NB4 (cell line): ENCODE results near the gene CES4A.
A peak's percentile ranks its signal among the peaks of the same experiment; 100 is the strongest.

Experiments used
- DNase-seq: peaks from one replicate; pipeline ENCODE4 v3.0.0; 2010; ENCODE audit warnings: low read depth
- H3K4me3 ChIP-seq: one replicate; pipeline ENCODE4 v1.5.1; 2011; ENCODE audit warnings: mild to moderate bottlenecking, low read depth, low read length, moderate library complexity
- MYC ChIP-seq: IDR thresholded peaks from 2 replicates; pipeline ENCODE4 v1.6.1; 2011; ENCODE audit warnings: low read depth, low read length
- POLR2A ChIP-seq: IDR thresholded peaks from 2 replicates; pipeline ENCODE4 v1.6.1; 2011; ENCODE audit warnings: mild to moderate bottlenecking; ENCODE audit not compliant: insufficient read length; ENCODE audit errors: extremely low read depth
- TF ChIP-seq, protein P1 (sequence below): IDR thresholded peaks from one replicate; pipeline ENCODE4 v1.5.1; 2012; ENCODE audit warnings: low read depth, low read length
- TF ChIP-seq, protein P2 (sequence below): IDR thresholded peaks from 2 replicates; pipeline ENCODE4 v1.6.1; 2011; ENCODE audit warnings: low read depth, low read length

Gene CES4A

DNA sequence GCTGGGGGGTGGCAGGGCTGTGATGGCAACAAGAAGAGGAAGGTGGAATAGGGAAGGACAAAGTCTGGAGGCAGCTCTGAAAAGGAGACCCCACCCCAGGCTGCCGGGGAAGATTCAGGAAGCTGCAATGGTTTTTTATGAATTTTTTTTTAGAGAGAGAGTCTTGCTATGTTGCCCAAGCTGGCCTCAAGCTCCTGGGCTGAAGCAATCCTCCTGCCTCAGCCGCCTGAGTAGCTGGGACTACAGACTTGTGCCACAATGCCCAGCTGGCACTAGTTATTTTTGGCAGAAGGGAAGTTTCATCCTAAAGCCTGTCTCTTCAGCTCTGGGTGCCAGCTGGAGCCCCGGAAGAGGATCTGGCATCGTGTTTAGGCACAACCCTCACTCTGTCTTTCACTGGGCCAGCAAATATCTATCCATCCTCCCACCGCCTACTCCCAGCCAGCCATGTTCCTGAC, 28.7 kb upstream of the CES4A start:
- no peak for DNase-seq
- no peak overlapping the region for H3K4me3 ChIP-seq
- TF ChIP-seq, protein P1, sequence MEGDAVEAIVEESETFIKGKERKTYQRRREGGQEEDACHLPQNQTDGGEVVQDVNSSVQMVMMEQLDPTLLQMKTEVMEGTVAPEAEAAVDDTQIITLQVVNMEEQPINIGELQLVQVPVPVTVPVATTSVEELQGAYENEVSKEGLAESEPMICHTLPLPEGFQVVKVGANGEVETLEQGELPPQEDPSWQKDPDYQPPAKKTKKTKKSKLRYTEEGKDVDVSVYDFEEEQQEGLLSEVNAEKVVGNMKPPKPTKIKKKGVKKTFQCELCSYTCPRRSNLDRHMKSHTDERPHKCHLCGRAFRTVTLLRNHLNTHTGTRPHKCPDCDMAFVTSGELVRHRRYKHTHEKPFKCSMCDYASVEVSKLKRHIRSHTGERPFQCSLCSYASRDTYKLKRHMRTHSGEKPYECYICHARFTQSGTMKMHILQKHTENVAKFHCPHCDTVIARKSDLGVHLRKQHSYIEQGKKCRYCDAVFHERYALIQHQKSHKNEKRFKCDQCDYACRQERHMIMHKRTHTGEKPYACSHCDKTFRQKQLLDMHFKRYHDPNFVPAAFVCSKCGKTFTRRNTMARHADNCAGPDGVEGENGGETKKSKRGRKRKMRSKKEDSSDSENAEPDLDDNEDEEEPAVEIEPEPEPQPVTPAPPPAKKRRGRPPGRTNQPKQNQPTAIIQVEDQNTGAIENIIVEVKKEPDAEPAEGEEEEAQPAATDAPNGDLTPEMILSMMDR = no peak
- TF ChIP-seq MYC (no peak), POLR2A (no peak)
- TF ChIP-seq, protein P2, sequence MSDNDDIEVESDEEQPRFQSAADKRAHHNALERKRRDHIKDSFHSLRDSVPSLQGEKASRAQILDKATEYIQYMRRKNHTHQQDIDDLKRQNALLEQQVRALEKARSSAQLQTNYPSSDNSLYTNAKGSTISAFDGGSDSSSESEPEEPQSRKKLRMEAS = no peak

DNA sequence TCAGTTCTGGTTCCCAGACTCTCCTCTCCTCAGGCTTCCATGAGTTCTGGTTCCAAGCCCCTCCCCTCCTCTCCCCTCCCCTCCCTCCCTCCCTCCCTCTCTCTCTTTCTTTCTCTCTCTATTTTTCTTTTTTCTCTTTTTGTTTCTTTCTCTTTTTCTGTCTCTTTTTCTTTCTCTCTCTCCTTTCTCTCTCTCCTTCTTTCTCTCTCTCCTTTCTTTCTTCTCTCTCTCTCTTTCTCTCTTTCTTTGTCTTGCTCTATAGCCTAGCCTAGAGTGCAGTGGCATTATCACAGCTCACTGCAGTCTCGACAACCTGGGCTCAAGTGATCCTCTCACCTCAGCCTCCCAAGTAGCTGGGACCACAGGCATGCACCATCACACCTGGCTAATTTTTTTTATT, 28.1 kb upstream of the CES4A start:
- TF ChIP-seq POLR2A (no peak), MYC (no peak)
- TF ChIP-seq, protein P2 = no peak
- TF ChIP-seq, protein P1 = no peak
- DNase-seq = no peak

DNA sequence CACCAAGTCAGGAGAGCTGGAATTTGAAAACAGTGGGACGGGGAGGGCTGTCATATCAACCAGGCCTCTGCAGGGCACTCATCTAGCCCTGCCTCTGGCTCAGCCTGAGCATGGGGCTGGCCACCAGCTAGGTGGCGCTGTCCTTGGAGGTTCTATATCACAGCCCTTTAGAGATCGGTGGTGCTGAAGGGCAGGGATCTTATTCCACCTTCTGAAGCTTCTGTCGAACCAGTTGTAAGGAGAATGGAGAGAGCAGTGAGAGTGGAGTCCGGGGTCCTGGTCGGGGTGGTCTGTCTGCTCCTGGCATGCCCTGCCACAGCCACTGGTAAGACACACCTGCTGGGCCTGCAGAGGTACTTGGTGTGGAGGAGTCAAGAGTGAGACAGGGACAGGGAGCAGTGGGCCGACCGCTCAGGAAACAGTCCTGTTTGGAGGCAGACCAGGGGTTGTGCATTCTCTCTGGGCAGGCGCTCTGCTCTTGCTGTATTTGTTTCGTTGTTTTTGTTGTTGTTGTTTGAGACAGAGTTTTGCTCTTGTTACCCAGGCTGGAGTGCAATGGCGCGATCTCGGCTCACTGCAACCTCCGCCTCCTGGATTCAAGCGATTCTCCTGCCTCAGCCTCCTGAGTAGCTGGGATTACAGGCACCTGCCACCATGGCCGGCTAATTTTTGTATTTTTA, 27.2 kb upstream of the CES4A start, which contains the start of gene CES3:
Gene CES3 (plus strand): TSS at position 202 of the 680 bp plus-strand sequence. CDS start 42 bp downstream, at position 244.
- peak; percentile 82 for DNase-seq
- TF ChIP-seq, protein P2 = peak; percentile 36; the same call in 1 of the 2 replicates
- TF ChIP-seq, protein P1 = peak; percentile 95
- TF ChIP-seq POLR2A (no peak), MYC (peak; percentile 62)
- peak within 1 kb of the TSS; percentile 25 for H3K4me3 ChIP-seq

More for the DNA sequence above, 28.1 kb upstream of the CES4A start:
- H3K4me3 ChIP-seq = no peak overlapping the region

DNA sequence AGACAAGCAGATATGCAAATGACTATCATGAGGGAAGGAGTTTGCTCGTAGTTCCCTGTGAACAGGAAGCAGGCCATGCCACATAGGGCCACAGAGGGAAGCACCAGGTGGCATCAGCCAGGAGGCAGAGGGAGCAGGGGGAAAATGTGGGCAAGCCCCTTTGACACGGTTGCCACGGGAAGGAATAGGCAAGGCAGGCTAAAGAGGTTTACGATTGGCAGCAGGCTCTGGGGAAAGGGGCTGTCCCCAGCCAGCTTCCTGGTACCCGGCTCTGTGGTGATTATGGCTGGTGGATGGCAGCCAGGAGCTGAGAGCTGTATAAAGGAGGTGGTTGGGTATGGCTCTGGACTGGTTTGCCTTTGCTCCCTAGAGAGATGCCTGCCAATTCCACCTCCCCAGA, 26.5 kb upstream of the CES4A start:
- H3K4me3 ChIP-seq = no peak overlapping the region
- TF ChIP-seq, protein P2 = no peak
- TF ChIP-seq POLR2A = no peak
- TF ChIP-seq, protein P1 = no peak
- no peak for TF ChIP-seq MYC
- no peak for DNase-seq

DNA sequence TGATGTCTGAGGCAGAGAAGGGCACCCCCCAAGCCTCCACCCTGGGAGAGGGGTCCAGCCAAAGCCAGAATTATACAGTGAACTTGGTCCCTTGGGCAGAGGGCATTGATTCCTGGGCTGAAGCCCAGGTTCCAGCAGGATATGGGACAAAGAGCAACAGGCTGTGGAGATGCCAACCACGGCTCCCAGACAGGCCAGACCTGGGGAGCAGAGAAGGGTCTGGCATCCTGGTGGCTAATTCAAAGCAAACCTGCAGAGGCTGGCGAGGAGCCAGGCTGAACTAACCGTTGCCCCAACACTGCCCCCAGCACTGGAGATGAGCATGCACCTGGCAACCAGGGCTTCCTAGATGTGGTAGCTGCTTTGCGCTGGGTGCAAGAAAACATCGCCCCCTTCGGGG, 24.3 kb upstream of the CES4A start:
- TF ChIP-seq, protein P2 = no peak
- TF ChIP-seq, protein P1 = peak; percentile 5
- TF ChIP-seq MYC = no peak
- no peak overlapping the region for H3K4me3 ChIP-seq
- DNase-seq = no peak
